Umbilical cord (tissue), 2 donors: Measurements from ENCODE around the gene CTPS2. TPM values are rescaled to one million over a fixed set of nuclear protein-coding genes. Genes with fewer than 3 reads are reported as not detected.
A peak's percentile ranks its signal among the peaks of the same experiment; 100 is the strongest.
"Not testable (repeated sequence)": the region's sequence is repeated elsewhere in the genome, so short reads cannot be mapped to it uniquely, and the experiment has no call there.

Experiments used
- DNase-seq: peaks from one replicate; pipeline ENCODE4 v3.0.0-alpha.2; 2015; ENCODE audit warnings: low spot score
- total RNA-seq: library from RNA; depleted of rRNA; stranded (reverse); fragments of >200 nt; gene quantifications from one replicate; pipeline ENCODE4 v1.2.3, GENCODE V29; 2014; ENCODE audit warnings: low replicate concordance; ENCODE audit not compliant: insufficient read depth

Gene CTPS2
- total RNA-seq, 1 donor from 2014 or later, result 17.8 TPM

GRCh38 chrX:16654093-16654492, 58.4 kb downstream of the CTPS2 start:
- no peak for DNase-seq

GRCh38 chrX:16653424-16653823, 59.0 kb downstream of the CTPS2 start:
- DNase-seq, result no peak

- no peak for DNase-seq
Measured at GRCh38 chrX:16651391-16652024, 61.0 kb downstream of the CTPS2 start.

- DNase-seq, result no peak
Measured at GRCh38 chrX:16649858-16650257, 62.6 kb downstream of the CTPS2 start, which contains the start of gene S100G. Gene S100G (plus strand): TSS chrX:16650158. CDS start chrX:16651007, 849 bp downstream.

- DNase-seq, result no peak
Measured at GRCh38 chrX:16646366-16647138, 65.9 kb downstream of the CTPS2 start.

GRCh38 chrX:16643176-16643575, 69.3 kb downstream of the CTPS2 start:
- no peak for DNase-seq

- no peak for DNase-seq
Measured at GRCh38 chrX:16640823-16641222, 71.6 kb downstream of the CTPS2 start.

GRCh38 chrX:16639966-16640365, 72.5 kb downstream of the CTPS2 start:
- no peak for DNase-seq

GRCh38 chrX:16638533-16638932, 73.9 kb downstream of the CTPS2 start:
- DNase-seq, result no peak

GRCh38 chrX:16635596-16635995, 76.9 kb downstream of the CTPS2 start:
- DNase-seq, result no peak

- DNase-seq, result no peak
Measured at GRCh38 chrX:16635040-16635439, 77.4 kb downstream of the CTPS2 start.

GRCh38 chrX:16633754-16634153, 78.7 kb downstream of the CTPS2 start:
- peak; percentile 46 for DNase-seq

- DNase-seq, result no peak
Measured at GRCh38 chrX:16629909-16630308, 82.6 kb downstream of the CTPS2 start.

GRCh38 chrX:16628946-16629595, 83.4 kb downstream of the CTPS2 start:
- no peak for DNase-seq

GRCh38 chrX:16628511-16628910, 84.0 kb downstream of the CTPS2 start:
- not testable (repeated sequence) for DNase-seq

- no peak for DNase-seq
Measured at GRCh38 chrX:16619024-16619423, 93.4 kb downstream of the CTPS2 start.

- DNase-seq, result no peak
Measured at GRCh38 chrX:16618422-16618821, 94.0 kb downstream of the CTPS2 start.

- DNase-seq, result no peak
Measured at GRCh38 chrX:16617382-16617781, 95.1 kb downstream of the CTPS2 start.

GRCh38 chrX:16612257-16612897, 100.1 kb downstream of the CTPS2 start:
- DNase-seq, result no peak

GRCh38 chrX:16610654-16611053, 101.8 kb downstream of the CTPS2 start:
- not testable (repeated sequence) for DNase-seq

- no peak for DNase-seq
Measured at GRCh38 chrX:16610121-16610621, 102.3 kb downstream of the CTPS2 start.
